GM11168 (cell line): ENCODE data around the gene VSIG4.

ENCODE experiments used
- in situ Hi-C: fragments of 300-500 bp; cut with MboI; formaldehyde crosslinking; loops from one replicate; pipeline ENCODE4 v1.12.0; 2022; ENCODE audit warnings: low sequenced_read_pairs; ENCODE audit not compliant: unreplicated experiment

Gene VSIG4

DNA sequence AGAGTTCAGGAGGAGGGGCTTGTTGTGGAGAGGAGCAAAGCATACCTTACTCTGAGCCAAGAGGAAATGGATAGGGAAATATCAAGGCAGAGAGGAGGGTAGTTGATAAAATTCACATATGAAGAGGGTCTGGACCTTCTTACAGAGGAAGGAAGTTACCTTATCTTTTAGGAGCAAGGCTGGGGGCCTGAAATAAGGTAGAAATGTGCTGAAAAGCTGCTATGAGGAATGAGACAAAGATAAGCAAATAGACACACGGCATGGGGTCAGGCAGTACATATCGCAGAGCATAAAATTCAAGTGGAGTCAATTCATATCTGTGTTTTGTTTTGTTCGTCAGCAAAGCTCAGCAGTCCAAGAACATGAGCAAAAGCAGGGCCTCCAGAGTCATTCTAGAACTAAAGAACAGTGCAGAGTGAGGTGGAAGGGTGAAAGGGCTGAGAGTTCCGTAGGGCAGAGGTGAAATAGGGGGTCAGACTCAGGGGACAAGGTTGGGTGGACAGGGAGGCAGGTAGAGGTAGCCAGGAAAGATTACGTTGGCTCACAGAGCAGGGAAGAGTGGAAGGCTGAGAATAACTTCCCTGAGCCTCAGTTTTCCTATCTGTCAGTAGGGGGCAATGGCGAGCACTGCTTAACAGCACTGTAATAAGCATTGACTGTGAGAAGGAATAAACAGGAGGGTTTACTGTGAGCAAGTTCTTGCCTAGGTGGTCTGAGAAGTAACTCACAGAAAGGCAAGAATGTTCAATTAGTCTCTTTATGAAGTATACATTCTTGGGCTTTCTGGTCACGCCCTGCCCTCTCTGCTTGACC lies 9.2 kb downstream of the VSIG4 start:
- in situ Hi-C loops = loop anchor here (25.0 kb wide), 1 partner anchor 382 kb away; no protein-coding TSS in a partner anchor

DNA sequence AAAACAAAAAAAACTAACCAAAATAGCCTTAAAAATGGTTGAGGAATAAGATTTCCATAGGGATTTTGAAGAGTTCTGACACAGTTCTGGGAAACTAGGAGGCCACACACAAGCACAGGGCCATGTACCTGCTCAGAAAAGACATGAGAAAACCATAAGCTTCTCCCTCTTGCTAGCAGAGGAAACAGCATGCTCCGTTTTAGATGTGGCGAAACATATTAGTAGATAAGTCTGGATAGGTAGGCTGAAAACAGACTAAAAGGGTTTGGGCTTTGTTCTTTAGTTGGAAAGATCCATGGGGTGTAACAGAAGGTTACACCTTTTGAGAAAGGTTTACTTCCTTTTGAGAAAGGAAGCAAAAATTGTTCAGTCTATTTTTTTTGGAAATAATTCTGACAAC lies 10.9 kb downstream of the VSIG4 start:
- in situ Hi-C loops = loop anchor here (25.0 kb wide), 1 partner anchor 383 kb away; no protein-coding TSS in a partner anchor

DNA sequence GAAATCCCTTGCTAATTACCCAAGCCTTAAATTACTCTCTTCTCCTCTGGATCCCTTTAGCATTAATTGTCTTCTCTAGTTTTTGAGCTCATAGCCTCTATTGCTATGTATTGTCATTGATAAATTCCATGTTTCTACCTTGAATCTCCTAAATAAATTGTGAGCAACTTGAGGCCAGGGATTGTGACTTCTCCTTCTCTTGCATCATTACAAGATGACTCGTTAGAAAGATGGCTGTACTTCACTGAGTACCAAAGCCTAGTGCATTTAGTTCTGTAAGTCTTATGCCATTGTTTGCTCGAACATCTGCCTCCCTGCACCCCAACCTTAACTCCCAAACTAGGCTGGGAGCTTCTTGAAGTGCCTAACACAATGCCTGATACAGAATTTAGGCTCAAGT lies 15.3 kb downstream of the VSIG4 start:
- in situ Hi-C loops = no loop called here

GRCh38 chrX:66024092-66024467 lies 15.8 kb downstream of the VSIG4 start:
- in situ Hi-C loops = no loop called here

DNA sequence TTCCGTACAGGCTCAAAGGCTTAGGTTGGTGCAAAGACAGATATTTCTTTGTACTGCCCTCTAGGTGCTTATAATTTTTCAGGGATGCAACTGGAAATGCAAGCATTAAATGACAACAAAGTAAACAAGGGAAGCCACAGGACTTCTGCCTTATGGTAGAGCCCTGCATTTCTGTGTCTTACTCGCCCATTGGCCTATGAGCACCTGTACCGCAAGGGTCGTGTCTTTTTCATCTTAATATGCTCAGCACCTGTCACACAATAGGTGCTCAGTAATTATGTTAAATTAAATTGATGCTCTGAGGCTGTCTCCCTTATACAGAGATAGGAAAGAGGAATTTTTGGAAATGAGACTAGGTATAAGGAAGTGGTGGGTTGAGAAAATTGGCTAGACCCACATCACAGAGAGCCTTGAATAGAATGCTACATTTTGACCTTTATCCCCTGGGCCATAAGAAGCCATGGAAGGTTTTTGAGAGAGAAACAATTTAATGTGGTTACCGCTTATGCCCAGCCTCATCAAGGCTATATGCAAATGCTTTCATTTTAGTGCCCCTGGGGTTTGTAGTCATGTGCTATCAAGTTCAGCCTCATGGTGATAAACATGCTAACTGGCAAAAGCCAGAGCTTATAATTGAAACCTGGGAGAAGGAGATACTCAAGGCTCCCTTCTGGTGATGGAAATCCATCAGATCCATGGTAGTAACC lies 16.3 kb downstream of the VSIG4 start:
- in situ Hi-C loops = no loop called here

DNA sequence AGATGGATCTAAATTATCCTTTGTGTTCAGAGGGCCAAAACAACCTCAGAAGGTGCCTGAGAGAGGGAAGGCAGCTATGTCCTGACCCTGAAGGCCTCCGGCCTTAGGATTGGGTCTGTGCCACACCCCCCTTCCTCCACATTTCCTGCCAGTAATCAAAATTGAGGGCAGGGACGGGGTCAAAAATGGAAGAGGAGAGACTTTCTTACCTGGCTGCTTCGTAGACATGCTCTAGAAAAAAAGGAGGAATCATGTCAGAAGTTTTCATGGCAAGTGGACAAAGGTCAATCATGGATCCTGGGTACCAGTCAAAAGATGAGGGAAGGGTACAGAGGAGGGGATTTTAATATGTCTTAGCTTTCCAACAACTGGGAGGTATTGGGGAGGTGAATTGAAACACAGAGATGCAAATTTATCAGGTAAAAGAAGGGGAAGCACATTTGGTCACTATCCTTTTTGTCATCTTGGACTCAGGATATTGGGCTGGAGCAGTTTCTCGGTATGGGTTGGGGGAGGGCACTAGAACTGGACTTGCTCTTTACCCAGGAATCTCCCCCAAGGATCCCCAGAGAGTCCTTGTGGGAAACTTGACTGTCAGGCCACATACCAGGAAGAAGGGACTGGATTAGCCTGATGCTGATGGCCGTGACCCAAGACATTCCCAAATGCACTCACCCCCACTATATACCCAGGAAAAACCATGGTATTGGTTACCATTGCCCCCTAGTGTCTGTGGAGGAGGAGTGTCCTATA lies 17.1 kb downstream of the VSIG4 start:
- in situ Hi-C loops = no loop called here

DNA sequence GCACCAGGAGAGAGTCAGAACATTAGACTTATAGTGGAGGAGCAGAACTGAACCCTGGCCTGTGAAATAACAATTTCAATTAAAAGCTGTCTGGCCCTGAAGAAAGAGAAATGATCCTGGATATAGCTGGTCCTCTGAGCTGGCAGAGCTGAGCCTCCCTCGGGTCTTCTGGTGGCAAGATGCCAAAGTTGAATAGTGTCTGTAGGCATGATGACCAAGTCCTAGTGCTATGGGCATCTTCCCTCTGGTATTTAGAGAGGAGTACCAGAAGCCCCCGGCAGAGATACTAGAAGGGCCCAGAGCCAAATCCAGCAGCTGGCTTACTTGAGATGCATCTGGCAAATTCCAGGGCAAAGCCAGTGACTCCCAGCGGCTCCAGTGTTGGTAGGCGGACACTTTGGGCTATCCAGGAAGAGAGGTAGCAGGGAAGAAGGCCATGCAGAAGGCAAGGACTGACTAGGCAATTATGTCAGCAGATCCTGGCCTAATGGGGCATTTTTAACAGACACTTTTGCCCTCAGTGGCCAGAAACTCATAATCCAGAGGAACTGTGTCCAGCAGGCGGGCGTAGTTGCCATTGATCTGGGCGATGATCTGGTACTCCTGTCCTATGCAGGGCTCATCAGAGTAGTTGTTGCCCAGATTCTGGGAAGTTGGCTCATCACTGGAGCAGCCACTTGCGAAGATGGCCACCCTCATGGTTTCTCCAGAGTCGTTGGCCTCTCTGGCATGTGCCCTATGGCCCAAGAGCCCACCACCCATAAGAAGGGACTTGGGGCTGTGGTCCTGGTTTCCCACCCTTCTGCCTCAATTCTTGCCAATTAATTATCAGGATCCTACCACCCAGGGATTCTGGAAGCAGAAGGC lies 17.9 kb downstream of the VSIG4 start:
- in situ Hi-C loops = no loop called here

DNA sequence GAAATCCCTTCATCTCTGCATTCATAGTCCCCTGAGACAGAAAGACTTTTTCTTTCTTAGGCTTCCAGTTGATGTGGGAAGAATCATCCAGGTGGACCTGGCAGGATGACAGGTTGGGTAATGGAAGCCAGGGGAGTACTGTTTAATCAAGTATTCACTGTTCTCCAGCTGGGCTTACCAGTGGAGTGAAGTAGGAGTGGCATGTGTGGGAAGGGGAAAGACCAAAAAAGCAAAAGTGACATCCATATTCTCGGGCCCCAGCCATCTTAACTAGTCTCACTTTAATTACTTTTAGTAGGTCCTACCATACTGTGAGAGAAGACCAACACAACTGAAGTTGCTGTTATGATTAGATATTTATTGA lies 18.5 kb downstream of the VSIG4 start:
- in situ Hi-C loops = no loop called here

DNA sequence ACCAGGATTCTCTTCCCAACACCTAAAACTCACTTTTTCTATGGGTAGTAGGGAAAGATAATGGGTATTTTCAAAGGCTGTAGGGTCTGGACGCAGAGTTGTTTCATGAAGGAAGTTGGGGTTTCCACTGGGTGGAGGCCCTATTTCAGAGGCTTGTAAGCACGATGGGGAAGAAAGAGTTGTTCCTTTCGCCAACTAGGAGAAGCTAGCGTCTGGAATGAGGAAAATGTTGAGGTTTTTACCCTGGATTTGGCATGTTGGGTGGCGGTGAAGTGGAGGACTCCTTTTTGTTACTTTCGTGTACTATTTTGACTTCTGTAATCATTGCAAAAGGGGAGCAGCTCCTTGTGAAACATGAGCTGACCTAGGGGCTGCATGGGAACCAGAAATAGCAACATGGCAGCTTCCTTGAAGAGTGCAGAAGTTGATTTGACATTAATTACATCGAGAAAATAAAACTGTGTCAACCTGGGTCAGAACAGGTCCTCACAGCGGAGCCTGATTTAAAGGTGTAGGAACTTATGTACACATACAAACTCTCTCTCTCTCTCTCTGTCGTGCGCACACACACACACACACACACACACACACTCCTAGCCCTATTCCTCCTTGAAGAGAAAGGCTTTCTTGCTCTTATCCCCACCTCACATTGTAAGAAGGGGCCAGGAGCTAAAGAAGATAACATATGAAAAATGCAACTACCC lies 19.1 kb downstream of the VSIG4 start:
- in situ Hi-C loops = no loop called here

GRCh38 chrX:66019974-66020373 lies 19.9 kb downstream of the VSIG4 start:
- in situ Hi-C loops = no loop called here

DNA sequence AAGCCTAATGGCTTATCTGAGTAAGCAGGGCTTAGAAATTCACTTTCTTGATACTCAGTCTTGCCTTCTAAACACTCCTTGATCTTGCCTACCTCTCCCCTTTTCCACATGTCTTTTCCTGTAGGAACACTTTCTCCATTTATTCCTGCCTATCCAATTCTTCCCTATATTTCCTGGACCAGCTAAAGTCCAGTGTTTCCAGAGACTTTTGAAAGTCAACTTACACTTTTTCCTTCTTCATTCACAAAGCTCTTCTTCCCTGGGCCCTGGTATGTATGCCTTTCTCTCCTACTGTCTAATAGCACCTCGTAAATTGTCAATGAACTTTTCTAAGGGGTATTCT lies 20.6 kb downstream of the VSIG4 start:
- in situ Hi-C loops = no loop called here

DNA sequence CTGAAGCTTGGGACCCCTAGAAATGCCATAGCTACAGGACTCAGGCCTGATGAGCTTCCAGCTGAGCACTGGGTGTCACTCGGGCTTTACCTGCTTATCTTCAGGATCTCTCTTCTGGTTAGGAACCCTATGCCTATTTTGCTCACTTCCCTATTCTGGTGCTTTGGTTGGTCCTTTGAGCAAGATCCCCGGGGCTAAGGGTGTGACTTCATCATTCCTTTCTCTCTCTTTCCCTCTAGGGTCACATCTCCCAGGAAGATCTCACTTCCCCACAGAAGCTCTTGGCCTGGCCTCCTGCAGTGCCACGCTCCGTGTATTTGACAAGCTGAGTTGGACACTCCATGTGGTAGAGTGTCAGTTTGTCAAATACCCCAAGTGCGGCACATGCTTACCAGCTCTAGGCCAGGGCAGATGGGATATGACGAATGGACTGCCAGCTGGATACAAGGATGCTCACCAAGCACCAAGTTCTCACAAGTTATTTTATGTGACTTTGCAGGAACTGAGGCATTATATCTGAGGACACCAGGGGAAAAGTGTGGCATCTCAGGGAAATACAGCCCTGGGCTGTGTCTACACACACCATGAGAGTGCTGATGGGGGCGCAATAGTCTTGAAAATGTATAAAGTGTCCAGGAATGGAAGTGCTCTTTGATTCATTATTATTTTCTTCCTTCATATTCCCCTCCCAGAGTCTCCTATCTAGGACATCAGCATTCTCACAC lies 21.1 kb downstream of the VSIG4 start:
- in situ Hi-C loops = no loop called here

GRCh38 chrX:66017659-66018170 lies 22.2 kb downstream of the VSIG4 start:
- in situ Hi-C loops = no loop called here

DNA sequence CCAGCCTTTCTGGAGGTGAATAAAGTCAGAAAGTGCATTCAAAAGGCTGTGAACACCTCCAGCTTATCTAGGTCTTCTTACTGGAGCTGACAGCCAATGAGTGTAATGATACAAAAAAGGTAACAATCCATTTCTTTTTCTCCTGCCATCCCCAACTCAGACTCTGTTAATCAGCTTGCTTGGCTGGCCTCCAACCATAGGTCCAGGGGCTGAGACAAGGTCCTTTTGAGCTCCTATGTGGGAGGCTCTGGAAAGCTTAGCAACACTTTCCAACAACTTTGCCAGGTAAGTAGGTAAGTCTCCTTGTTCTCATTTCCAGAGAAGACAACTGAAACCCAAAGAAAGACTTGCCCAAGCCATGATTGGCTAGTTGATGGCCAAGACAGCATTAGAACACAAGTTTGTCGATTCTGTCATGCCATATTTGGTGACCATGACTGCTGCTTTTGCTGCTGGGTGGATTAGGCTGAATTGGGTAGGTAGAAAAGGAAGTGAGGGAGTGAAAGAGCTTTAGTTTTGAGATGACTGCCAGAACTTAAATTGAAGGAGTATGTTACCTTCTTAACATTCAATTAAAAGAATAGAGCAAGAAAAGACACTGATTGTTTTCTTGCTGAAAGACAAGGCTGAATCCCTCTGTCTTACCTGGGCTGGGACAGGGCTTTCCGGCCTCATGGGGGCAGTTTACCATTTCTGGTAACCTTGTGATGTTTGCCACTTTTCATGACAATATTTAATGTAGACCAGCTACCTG lies 22.8 kb downstream of the VSIG4 start:
- in situ Hi-C loops = no loop called here

- in situ Hi-C loops = no loop called here
These were observed 23.8 kb downstream of the VSIG4 start for GRCh38 chrX:66015900-66016689.

DNA sequence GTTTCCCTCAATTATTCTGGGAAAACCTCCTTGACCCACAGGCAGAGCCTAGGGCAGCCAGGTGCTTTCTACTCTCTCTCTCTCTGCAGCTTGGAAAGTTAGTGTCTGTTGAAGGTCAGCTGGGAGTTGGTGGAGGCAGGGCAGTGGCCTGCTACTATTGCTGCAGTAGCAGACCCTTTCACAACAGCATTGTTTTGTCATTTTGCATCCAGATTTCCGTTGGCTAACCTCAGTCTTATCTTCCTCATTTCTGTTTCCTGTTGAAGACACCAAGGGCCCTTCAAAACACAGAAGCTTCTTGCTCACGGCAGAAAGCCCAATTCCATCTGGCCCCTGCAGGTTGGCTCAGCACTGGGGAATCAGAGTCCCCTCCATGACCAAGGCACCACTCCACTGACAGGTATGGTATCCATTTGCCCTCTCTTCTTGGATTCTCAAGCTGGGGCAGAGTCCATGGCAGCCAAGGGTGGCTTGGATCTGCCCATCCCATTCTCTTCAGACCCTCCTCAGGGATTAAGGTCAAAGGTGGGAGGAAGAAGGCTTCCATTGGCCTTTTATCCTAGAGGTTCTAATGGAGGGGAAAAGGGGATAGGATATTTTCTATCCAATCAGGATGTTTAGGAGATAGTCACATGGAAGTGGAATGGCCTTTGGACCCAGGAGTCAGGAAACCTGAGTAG lies 24.6 kb downstream of the VSIG4 start:
- in situ Hi-C loops = no loop called here

DNA sequence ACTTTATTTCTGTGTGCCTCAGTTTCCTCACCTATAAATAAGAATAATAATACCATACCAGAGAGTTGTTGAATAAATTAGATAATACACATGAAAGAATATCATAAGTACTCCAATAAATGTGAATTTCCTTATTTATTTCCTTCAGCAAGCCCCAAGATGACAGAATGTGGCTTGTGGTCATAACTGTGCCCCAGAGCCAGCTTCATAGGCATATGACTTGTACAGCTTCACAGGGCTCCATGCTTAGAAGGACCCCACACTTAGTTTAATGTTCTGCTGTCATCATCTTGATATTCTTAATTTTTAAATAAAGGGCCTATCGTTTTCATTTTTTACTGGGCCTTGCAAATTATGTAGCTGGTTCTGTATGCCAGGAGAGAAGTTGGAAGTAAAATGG lies 25.3 kb downstream of the VSIG4 start:
- in situ Hi-C loops = no loop called here
